ENCODE measurements around the gene RFFL. TPM values are rescaled to one million over a fixed set of nuclear protein-coding genes. Genes with fewer than 3 reads are reported as not detected.

The RFFL gene
- total and polyA plus RNA-seq, 2 of the 4 experiments (the other 2 are of a cell fraction) = 11.6 to 19.2 TPM

GRCh38 chr17:35062308-35062707, 1.2 kb downstream of the RFFL start:
- BruUV-seq (replicated peaks) = TSS peak; percentile 35
- Histone ChIP-seq H4K91ac (ENCODE audit: insufficient read depth, low read depth, low read length) (0 out of 2 replicates have a peak overlapping the region, but pooled peaks have one; percentile 17), H3K4ac (ENCODE audit: low read depth, low read length) (peak overlapping the region; percentile 30; the same call in 1 of the 2 replicates), H2AK5ac (ENCODE audit: low read depth, low read length) (no peak overlapping the region; the same call in 1 of the 2 replicates), H3K23ac (ENCODE audit: low read depth, low read length) (peak overlapping the region; percentile 25), H3K9me1 (ENCODE audit: insufficient read depth, low read length) (peaks cover 6% of the 10 kb centered on the region), H3K56ac (ENCODE audit: extremely low read depth, insufficient read depth, low read length) (no peak overlapping the region), H2BK5ac (ENCODE audit: low read depth, low read length, poor library complexity, severe bottlenecking) (no peak overlapping the region), H3K27me3 (ENCODE audit: control insufficient read depth, insufficient read depth, low read length) (no peaks in the 10 kb centered on the region), H3K36me3 (ENCODE audit: control insufficient read depth, insufficient read depth, low read length) (peaks cover 1% of the 10 kb centered on the region), H3K4me2 (ENCODE audit: low read depth, low read length) (no peak overlapping the region), H4K8ac (ENCODE audit: low read depth in 2 of 2, low read length in 2 of 2) (0 out of 4 replicates have a peak overlapping the region, but pooled peaks of 1 of the 2 experiments have one; percentile 11), H3K79me1 (ENCODE audit: low read depth in 1 of 2, low read length in 2 of 2) (peaks cover 22 to 60% of the 10 kb centered on the region in 2 experiments), H3K9ac (ENCODE audit: low read depth, low read length) (no peak overlapping the region), H2AFZ (replicated peaks; ENCODE audit: low read length, poor library complexity) (no peak overlapping the region), H2BK120ac (ENCODE audit: low read depth, low read length) (no peak overlapping the region), H2AK9ac (replicated peaks; ENCODE audit: low read depth, low read length, poor library complexity) (no peak overlapping the region), H3K4me1 (ENCODE audit: control insufficient read depth, insufficient read depth, low read length) (peaks cover 4% of the 10 kb centered on the region), H3K4me3 (ENCODE audit: insufficient read depth, low read depth, low read length) (no peak overlapping the region), H4K20me1 (ENCODE audit: insufficient read depth, low read length) (no peaks in the 10 kb centered on the region), H4K5ac (ENCODE audit: low read depth, low read length) (no peak overlapping the region), H3K14ac (replicated peaks; ENCODE audit: low read depth, low read length) (no peak overlapping the region), H3K9me3 (ENCODE audit: control insufficient read depth, insufficient read depth, low read length) (no peaks in the 10 kb centered on the region), H2BK20ac (ENCODE audit: low read depth, low read length) (peak overlapping the region; percentile 11; the same call in 1 of the 2 replicates), H2BK15ac (ENCODE audit: low read depth, low read length) (peak overlapping the region; percentile 11; the same call in 2 of the 3 replicates), H3K27ac (ENCODE audit: insufficient read depth, low read length) (no peak overlapping the region), H3K18ac (ENCODE audit: low read depth, low read length) (no peak overlapping the region)
- ATAC-seq (ENCODE audit: low read depth) = no peak
- dilution Hi-C loops (cut with HindIII; ENCODE audit: low sequenced_read_pairs, unreplicated experiment) (no loop called here), intact Hi-C loops (cut with micrococcal nuclease) (loop anchor here (2.0 kb wide), 1 partner anchor 26 kb away; no protein-coding TSS in a partner anchor), in situ Hi-C loops (cut with MboI; ENCODE audit: low sequenced_read_pairs) (no loop called here)
- ChIA-PET CTCF (no interaction called here), POLR2A (ENCODE audit: unreplicated experiment) (no interaction called here)
- 90% methylated on average over 2 of the region's 3 CpGs; no CpG with 5 or more reads in 1 of the 2 experiments for WGBS, 2 experiments (ENCODE audit: extremely low coverage in 2 of 2, insufficient read length in 1 of 2)
- DNase-seq = no peak
- TF ChIP-seq ELK1 (IDR thresholded peaks at IDR 0.05; ENCODE audit: borderline replicate concordance, low read depth, low read length) = no peak
- no peak for TF ChIP-seq RAD21 (IDR thresholded peaks at IDR 0.05; ENCODE audit: low read length)
- no peak for TF ChIP-seq USF2 (IDR thresholded peaks at IDR 0.05; ENCODE audit: low read depth, low read length)
- no peak for TF ChIP-seq BHLHE40 (IDR thresholded peaks at IDR 0.05; ENCODE audit: low read depth, low read length)
